NCI-H69 (cell line): ENCODE measurements around the gene CTIF.

Source experiments
- DNase-seq: peaks from one replicate; lab custom pipeline; 2025; lab: John Stamatoyannopoulos, UW

The CTIF gene

DNA sequence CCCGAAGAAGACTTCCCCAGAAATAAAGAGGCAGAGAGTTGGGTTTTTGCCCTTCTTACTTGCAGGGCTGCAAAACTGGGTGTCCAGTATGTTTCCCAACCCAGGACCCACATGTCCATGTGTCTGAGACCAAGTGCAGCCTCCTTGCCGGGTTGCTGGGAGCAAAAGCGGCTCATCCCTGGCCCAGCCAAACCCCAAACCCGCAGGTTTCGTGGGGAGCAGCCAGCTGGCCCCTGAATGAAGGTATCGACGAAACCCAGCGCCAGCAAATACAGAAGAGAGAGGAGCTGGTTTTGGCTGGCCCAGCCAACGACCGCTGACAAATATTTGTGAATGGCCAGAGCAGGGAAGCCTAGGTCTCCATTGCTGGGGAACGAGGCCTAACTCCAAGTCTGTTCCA, 214.9 kb downstream of the CTIF start:
- no peak for DNase-seq

DNA sequence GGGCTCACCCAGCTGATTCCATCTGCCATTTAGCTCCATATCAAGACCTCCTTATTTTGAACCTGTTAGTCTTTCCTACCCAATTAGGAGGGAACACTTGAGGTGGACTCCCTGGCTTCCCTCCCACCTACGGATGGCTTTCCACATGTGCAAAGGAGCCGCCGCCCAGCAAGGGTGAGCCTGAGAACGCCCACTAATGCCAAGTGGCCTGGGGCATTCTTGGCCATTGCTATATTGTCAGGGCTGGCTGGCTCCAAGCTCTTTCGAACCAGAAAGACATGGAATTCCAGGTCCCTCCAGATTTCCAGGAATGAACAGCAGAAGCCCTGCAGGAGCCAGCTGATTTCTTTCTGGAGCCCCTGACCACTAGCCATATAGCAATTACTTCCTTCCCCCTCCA, 215.7 kb downstream of the CTIF start:
- DNase-seq = no peak

DNA sequence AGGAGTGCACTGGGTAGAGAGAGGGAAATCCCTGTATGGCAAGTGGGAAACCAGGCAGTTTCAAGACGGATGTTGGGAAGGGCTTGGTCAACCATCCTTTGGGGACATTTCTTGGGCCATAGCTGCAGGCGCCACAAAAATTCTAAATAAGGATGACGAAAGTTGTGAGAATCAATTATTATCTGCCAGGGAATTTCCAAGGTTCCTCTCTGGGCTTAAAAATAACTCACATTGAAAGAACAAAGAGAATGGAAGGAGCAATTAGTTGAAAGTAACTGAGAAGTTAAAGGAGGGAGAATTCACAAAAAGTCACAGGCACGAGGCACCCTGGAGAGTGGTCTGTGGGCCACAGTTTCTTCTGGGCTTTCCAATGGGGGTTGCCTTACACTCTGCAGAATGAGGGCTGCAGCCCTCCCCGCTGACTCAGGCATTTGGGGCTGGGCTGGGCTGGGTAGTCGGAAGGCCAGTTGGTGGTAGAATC, 216.2 kb downstream of the CTIF start:
- DNase-seq = no peak

DNA sequence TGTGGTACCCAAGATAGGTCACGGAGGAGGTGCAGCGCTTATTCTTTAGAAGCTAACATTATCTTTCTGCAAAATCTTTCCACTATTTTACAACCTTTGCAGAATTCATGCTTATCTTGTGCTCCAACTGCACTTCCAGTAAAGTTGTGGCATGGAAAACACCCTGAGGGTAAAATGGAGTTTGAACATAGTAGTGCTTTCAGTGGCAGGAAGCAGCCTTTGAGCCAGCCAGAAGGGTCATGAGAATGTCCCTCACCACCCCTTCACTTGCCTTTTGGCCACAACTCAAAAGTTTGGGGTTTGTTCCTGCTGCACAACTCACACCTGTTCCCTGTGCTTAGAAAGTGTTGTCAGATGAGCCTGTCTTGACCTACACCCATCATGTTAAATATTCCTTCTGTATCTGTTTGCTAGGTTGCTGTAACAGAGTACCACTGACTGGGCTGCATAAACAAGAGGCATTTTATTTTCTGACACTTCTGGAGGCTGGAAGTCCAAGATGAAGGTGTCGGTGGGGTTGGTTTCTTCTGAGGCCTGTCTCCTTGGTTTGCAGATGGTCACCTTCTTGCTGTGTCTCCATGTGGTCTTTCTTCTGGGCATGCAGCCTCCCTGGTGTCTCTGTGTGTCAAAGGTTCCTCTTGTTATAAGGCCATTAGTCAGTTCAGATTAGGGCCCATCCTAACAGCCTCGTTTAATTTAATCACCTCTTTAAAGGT, 217.8 kb downstream of the CTIF start:
- DNase-seq = no peak

DNA sequence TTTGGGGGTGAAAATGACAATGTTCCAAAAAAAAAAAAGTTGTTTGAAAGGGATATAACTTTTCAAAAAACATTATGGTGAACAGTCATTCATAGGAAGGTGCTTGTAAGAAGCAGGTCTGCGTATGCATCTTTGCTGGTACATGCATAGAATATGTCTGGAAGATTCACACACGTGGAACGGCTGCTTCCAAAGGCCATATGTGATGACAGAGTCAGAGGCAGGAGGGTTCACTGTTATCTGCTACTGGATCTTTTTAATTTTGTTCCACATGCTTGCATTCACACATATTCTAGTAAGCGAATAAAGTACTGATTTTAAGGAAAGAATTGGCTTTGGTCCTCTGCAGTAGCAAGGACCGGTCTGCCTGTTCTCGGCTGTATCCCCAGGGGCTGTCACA, 218.5 kb downstream of the CTIF start:
- no peak for DNase-seq

DNA sequence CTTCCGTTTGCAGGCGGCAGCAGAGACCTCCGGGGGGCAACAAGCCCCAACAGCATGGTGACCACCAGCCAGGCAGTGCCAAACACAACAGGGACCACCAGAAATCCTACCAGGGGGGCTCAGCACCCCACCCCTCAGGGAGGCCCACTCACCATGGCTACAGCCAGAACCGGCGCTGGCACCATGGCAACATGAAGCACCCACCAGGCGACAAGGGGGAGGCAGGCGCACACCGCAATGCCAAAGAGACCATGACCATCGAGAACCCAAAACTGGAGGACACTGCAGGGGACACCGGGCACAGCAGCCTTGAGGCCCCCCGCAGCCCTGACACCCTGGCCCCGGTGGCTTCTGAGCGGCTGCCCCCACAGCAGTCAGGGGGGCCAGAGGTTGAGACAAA, 219.1 kb downstream of the CTIF start:
- no peak for DNase-seq

DNA sequence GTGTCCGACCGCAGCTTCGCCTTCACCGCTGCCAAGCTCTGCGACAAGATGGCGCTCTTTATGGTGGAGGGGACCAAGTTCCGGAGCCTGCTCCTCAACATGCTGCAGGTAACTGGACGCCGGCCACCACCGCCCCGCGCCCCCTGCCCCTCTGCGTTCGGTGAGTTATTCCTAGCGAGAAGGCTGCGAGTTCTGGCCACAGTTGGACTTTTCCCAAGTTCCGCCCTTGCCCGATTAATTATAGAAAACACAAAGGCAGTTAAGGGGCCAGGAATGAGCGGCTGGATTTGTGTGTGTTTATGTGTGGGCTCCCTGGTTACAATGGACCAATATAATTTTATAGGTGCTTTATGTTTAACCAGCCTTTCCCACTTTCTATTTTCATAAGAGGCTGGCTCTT, 222.8 kb downstream of the CTIF start:
- DNase-seq = no peak

DNA sequence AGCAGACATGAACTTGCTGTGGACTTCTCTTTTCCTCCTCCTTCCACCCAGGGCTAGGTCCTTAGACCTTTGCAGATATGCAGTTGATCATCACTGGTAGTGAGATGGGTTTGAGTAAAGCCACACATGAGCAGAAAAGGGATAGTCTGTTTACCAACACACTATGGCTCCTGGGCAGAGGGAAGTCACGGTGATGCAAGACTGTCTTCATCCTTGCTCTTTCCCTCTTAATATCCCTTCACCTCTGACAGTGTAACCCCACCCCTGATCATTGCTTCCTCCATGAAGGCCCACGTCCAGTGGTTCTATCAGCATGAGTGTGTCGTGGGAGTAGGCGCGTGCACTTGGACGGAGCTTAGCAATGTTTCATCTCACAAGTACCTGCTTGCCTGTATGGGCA, 223.2 kb downstream of the CTIF start:
- DNase-seq = no peak

DNA sequence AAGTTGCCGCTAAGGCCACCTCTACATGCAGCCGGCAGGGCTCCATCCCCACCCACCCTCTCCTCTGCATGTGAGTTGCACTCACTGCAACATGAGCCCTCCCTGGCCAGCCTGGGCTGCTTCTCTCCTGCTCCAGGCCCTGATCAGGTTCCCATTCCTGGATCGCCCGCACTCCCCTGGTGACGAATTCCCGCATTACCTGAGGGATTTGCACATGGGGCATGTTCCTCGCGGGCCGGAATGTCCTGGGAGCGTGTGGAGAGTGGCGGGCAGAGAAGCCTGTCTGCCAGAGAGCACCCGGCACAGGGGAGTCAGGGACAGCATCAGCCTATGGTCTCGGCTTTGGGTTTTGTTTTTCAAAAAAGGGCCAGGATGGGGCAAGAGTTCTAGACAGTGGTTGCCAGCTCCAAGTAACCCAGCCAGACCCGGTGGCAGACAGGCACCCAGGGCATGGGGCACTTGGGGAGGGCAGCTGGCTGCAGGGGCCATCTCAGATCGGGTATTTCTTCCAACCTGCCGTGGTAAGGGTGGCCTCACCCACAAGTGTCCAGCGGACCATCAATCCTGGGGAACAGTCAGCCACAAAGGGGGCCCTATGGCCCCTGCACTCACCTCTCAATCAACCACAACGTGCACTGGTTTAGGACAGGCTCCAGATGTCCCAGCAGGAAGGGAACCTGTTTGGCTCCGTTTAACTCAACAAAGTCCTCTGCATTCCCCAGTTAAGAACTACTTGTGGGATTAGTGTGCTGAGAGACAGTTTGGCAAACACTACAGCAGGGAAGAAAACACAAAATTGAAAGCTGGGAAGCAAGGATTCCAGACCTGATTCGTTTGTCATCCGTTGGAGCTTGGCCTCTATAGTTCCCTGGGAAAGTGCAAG, 224.2 kb downstream of the CTIF start:
- DNase-seq = no peak

DNA sequence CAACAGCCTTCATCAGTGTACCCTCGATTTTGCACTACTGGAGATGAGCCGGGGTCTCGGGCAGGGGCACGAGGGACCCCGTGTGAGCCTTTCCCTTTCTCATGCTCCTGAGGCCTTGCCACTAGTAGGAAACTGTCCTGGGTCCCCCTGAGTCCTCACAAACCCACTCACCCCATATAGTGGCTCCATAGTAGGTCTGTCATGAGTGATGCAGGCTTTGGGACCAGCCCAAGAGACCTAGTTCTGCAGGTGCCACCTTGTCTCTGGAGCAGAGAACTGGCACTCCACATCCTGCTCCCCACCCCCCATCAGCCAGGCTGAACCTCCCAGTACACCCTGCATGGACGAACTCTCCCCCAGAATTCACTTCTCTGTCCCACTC, 224.9 kb downstream of the CTIF start:
- no peak for DNase-seq

DNA sequence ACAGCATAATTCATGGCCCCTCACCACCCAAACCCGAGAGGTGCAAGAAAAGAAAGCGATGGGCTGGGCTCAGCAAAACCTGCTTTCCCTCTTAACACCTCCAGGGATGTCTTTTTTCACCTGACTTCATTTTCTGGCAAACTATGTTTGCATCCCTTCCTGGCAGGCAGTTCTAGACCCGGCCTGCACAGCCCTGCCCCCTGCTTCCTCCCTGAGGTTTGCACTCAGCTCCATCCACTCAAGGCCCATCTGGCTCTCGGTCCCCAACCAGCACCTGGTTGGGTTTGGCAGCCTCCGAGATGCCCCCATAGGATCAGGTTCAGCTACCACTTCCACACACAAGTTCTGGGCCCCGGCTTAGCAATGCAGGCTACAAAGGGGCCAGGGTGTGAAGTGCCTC, 226.2 kb downstream of the CTIF start:
- DNase-seq = no peak

DNA sequence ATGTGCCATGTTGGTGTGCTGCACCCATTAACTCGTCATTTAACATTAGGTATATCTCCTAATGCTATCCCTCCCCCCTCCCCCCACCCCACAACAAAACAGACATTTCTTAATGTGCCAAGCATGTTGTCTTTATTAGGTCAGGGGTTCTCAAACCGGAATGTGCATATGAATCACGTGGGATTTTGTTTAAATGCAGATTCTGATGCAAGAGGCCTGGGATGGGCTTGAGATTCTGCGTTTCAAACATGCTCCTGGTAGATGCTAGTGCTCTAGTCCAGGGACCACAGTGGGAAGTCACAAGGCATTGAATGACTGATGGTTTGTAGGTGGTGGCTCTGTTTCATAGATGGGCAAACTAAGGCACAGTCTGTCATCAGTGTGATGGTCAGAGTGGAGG, 227.2 kb downstream of the CTIF start:
- no peak for DNase-seq

DNA sequence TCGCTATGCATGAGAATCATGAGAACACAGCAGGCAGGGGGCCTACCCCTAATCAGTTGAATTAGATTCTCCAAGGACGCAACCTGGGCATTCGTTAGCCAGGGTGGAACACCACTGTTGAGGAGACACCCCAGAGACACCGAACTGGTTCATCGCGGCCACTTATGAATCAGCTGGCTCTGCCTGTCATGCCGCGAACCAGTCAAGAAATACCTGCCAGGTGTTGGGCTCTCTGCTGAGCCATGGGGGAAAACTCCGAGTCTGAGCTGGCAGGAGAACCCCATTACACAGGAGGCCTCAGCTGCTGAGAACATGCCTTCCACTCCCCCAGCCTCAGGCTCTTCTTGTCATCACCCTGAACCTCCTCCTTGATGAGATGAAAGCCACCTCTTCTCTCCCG, 227.7 kb downstream of the CTIF start:
- DNase-seq = no peak

DNA sequence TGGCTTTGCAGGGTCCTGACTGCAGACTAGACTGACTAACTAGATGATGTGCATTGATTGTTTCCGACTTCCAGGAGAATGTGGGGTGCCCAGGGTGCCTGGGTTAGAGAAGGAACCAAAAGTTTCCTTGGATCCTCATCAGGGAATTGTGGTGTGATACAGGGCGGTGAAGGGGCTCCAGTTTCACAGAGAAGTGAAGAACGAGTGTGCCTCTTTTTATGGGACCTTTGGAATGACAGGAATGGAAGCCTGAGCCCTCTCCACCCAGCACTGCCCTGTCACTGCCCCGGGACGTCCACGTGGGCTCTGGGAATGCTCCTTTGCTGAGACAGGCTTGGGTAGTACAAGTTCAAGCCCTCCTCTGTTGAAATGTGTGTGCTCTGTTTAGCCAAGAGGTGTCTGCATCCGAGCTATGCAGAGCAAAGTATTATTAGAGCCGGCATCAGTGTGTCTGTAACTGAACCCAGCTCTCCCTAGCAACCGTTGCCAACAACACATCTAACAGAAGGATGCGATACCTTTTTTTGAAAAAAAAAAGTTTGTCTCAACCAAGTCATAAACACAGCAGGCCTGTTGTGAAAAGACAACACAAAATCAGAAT, 228.4 kb downstream of the CTIF start:
- DNase-seq = no peak

DNA sequence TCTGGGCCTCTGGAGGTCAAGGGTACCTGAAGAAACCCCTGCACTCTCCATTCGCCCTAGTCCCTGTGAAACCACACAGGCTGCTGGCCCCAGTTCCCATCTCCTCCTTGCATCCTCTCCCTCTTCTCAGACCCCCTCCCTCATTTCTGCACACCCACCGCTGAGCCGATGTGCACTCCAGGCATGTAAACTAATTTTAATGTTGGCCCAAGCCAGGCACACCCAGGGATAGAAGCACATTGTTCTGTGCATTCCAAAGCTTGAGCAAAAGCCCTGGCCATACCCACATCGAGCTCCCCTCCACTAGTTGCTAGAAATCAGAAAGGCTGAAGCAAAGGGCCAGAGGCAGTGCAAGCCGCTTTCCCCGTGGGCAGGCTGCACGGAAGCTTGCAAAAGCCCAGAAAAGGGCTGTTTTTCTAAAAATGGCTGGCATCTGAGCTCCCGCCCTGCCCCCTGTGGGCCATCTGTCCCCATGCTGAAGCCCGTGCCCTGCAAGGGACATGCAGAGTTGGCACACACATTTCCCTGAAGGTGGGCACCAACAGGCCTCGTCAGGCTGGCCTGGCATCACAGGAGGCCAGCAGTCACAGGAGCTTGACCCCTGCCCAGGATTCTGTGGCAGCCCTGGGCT, 230.3 kb downstream of the CTIF start:
- DNase-seq = no peak

DNA sequence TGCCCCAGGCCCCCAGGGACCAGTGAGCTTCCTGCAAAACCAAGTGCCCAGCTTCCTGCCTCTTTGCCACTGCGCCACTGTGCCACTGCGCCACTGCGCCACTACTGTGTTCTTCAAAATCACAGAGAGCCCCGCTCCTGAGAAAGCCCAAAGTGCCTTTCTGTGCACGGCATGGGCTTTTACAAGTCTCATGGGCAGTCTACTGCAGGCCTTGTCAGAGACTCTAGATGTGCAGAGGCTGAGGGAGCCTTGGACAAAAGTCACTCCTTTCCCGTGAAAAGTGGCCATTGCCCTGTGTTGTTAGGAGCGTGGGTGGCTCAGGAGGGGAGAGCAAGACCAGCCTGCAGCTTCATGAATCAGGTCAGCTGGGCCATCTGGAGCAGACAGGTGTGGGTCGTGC, 231.4 kb downstream of the CTIF start:
- DNase-seq = no peak

DNA sequence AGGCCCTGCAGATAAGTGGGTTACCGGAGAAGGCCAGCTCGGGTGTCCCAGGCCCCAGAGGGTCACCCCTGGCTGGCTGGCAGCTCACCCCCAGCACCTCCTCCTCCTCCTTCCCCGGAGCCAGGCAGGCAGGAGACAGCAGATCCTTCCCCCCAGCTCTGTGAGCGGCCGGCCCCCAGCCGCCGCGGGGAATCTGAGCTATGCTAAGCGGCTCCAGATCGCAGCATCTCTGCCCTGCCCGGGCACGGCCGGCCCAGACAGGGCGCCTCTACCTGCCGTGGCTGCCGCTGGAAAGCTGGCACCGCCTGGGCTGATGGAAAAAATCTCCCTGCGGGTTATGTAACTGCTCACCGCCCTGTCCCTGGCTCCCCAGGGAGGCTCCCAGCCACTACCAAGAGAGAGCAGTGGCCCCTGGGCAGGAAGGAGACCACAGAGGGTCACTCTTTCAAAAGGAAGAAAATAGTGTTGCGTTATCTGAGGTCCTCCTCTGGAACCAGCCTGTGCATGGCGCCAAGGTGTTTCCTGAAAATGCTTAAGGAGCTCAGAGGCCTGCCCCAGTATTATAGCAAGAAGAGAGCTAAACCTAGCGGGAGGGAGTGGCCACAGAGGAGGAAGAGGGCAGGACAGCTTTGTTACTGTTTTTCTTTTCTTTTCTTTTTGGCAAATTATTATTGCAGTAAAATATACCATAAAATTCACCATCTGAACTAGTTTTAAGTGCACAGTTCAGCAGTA, 233.0 kb downstream of the CTIF start:
- DNase-seq = no peak

DNA sequence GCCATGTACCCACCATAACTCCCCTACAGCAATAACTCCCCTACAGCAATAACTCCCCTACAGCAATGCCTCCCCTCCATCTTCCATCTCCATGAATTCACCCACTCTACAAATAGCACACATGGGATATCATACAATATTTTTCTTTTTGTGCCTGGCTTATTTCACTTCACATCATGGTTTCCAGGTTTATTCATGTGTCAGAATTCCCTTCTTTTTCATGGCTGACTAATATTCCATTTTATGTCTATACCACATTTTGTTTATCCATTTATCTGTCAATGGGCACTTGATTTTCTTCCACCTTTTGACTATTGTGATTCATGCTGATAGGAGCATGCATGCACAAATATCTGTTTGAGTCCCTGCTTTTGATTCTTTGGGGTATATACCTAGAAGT, 233.6 kb downstream of the CTIF start:
- no peak for DNase-seq

DNA sequence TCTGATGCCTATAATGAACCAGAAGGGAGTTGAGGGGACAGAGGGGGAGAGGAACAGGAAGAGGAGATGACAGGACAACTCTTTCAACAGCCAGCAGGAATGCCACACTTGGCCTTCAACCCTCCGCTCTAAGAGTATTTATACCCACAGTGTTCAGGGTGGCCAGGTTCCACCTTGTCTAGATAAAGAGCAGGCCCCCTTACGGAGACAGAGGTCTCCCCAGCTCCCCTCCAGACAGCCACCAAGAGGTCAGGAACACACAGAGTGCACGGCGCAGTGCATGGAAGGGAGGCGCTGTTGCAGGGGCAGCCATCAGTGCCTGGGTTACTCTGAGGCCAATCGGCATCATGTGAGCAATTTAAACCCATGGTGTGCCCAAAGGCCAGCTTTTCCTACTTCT, 235.0 kb downstream of the CTIF start:
- no peak for DNase-seq

DNA sequence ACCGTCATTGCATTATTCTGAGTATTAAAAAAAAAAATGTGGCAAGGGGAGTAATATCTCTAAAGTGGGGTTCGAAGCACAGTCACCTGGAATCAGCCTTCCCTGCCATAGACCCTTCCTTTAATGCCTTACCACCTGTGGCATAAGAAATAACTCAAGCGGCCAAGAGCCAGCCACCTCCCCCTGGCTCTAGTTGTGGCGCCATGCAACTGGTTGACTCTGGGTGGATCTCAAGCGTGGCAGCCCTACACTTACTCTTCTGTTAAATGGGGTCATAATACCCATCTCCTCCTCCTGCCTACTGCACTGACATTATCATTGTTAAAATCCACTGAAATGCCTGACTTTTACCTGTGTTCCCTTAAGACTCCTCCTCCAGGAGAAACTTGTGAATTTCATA, 236.1 kb downstream of the CTIF start:
- no peak for DNase-seq

DNA sequence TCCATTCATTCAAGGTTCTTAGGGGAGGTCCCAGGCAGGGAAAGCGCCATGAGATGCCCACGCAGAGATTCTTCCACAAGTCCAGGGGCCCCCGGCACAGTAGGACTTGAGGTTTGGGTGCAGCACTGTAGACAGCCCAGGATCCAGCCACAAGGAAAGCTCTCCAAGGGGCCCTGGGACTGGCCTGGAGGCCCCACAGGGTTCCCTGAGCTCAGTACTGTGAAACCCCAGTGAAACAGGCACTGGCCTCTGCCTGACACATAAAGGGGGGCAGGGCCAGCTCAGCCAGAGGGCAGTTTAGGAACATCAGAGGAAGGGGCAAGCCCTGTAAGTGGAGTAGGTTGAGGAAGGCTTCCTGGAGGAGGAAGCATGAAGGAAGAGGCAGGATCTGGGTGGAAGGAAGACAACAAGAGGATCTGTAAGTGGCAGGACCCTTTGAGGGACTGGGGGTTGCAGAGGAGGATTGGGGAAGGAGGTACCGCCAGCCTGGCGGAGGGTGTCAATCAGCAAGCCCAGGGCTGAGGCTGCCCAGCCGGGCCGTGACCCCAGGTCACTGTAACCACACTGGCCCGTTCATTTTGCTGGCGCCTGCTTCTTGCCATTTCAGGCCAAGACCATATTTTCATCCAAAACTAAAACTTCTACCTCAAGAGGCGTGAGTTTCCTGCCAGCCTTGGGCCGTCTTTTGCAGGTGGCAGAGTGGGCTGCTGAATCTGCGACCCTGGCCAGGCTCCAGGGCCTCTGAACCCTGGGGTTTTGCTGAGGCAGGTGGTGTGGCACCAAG, 236.7 kb downstream of the CTIF start:
- DNase-seq = no peak
